Inflammatory macrophage treated with lipopolysaccharide for 4 hours (primary cell): ENCODE measurements around the gene KCNS3.
"Not testable (repeated sequence)": the region's sequence is repeated elsewhere in the genome, so short reads cannot be mapped to it uniquely, and the experiment has no call there.

Source experiments
- DNase-seq: peaks from one replicate; pipeline ENCODE4 v3.0.0-alpha.2; 2020

The KCNS3 gene

DNA sequence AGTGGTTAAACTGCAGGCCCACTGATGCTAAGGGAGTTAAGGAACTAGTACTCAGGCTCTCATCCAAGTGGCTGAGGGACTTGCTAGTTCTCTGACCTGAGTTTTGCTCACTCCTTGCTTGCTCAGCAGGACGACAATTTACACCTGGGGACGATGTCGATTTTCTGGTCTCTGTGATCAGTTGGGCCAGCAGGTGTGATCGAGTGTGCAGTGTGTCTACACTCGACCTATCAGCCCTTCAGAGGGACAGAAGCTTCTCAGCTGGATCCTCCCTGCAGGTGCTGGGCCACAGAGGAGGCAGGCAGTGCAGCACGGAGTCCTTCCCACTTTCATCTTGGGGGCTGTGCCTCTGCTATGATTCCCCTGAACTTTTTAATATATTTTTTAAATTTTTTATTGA is 71.5 kb downstream of the KCNS3 start:
- no peak for DNase-seq

DNA sequence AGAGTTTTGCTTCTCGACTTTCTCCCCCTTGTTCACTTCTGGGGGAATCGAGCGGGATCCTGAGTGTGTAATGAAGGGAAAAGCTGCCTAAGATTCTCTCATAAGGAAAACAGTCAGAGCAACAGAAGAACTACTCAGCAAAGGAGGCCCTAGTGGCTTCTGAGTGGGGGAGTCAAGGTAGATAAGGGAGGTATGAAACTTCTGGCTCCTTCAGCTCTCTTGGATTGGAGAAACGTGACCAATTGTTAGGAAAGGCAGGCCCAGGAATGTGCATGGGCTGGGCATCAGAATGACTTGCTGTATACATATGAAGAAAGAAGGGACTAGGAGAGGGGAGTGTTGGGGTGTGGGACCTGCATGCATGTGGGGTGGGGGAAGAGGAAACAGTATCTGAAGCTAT is 73.1 kb downstream of the KCNS3 start:
- DNase-seq, result no peak

DNA sequence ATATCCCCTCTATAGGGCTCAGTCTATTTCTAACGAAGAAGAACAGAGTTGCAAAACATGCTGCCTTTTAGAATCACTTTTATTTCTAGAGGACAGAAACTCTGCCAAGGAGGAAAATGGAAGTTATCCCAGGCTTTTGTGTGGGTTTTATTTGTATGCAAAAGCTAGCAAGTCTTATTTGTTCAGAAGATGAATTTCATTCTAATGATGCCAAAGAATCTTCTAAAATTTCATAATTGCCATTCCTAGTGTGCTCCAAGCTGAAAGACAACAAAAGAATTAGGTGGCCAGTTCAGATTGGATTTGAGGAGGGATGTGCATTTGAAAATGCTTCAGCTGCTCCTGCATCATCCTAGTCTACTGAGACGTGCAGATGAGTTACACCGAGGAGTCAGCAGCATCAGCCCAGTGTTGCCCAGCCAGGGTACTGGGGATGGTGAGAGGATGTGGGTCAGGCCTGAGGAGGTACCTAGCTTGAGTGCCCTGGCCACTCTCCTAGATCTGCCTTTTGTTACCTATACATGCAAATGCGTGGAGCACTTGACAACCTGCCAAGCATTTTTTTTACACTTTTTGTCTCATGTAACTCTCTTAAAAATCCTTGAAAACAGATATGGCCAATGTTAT is 80.1 kb downstream of the KCNS3 start:
- DNase-seq, result no peak

DNA sequence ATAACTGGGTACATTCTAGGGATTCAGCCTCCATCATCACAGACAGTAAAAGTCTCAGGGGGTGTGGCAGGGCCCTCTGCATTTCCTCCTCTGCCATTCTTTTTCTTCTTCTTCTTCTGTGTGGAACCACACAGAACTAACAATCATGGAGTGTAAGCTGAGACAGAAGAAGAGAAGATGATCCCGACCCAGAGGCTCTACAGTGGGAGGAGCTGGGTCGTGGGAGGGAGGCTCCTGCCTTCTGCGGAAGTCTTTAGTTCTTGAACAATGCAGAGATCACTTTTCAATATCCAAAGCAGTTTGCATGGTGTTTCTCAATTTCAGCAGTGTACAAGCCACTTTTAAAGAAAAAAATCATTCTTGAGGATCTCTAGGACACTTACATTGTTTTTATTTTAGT is 80.9 kb downstream of the KCNS3 start:
- no peak for DNase-seq

DNA sequence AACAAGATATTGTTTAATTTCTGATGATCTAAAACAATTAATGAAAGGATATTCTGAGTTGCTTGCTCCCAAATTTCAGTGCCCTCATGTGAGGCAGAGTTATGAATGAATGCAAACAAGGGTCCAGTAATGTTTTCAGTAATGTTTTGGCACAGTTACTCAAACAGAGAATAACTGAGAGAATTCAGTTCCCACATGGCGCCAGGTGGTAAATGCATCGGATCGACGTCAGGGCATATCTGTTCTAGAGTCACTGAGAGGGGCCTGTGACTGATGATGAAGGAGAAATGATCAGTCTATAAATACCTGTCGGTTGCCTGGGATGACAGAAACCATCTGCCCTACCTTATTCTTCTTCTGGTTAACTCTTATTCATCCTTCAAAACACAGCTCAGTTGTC is 81.4 kb downstream of the KCNS3 start:
- DNase-seq, result no peak

DNA sequence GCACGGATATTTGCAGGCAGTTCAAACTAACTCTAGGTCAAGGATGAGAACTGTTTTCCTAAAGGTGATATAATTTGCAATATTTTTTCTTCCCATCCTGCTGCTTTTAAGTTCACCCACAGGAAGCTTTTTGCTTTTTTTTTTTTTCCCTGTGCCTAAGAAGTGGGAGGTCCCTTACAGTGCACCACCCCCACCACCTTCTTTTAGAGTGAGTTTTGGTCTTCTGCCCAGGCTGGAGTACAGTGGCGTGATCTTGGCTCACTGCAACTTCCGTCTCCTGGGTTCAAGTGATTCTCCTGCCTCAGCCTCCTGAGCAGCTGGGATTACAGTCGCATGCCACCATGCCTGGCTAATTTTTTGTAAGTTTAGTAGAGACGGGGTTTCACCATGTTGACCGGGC is 82.5 kb downstream of the KCNS3 start:
- DNase-seq, result no peak

DNA sequence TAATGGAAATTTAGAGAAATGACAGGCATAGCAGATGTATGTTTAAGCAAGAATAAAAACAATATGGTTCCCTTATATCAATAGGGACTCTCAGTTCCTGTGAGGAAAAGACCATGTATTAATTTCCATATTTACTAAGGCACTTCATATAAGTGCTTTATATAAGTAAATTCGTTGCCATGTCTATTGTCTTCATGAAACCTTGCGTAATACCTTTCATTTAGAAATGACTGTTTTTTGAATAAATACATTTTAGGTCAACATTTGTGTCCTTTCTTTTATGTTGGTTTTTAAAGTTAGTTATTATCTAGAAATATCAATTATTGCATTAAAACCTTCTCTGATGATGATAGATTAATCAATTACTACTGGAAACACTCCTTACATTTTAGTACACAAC is 83.3 kb downstream of the KCNS3 start:
- no peak for DNase-seq

DNA sequence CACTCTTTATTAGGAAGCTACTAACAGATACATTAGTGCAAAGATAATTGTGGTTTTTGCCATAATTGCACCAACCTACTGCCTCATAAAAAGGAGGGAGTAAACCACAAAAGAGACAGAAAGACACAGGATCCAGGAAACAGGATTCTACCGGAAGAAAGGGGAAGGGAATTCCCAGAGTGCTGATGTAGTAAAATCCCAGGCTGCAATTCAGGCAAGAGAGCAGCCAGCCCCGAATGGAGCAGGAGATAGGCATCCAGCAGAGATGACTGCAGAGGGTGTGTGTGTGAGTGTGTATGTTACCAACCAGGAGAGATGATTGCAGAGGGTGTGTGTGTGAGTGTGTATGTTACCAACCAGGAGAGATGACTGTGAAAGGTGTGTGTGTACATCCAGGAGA is 84.4 kb downstream of the KCNS3 start:
- DNase-seq, result no peak

DNA sequence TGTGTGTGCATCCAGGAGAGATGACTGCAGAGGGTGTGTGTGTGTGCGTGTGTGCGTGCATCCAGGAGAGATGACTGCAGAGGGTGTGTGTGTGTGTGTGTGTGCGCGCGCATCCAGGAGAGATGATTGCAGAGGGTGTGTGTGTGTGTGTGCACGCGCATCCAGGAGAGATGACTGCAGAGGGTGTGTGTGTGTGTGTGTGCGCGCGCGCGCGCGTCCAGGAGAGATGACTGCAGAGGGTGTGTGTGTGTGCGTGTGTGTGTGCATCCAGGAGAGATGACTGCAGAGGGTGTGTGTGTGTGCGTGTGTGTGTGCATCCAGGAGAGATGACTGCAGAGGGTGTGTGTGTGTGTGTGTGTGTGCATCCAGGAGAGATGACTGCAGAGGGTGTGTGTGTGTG is 85.1 kb downstream of the KCNS3 start:
- not testable (repeated sequence) for DNase-seq

DNA sequence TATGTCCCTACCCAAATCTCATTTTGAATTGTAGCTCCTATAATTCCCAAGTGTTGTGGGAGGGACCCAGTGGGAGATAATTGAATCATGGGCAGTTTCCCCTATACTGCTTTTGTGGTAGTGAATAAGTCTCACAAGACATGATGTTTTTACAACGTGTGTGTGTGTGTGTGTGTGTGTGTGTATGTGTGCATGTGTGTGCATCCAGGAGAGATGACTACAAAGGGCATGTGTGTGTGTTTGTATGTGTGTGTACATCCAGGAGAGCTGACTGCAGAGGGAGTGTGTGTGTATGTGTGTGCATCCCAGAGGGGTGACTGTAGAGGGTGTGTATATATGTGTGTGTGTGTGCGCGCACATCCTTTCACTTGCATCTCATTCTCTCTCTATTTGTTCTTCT is 86.7 kb downstream of the KCNS3 start:
- no peak for DNase-seq

DNA sequence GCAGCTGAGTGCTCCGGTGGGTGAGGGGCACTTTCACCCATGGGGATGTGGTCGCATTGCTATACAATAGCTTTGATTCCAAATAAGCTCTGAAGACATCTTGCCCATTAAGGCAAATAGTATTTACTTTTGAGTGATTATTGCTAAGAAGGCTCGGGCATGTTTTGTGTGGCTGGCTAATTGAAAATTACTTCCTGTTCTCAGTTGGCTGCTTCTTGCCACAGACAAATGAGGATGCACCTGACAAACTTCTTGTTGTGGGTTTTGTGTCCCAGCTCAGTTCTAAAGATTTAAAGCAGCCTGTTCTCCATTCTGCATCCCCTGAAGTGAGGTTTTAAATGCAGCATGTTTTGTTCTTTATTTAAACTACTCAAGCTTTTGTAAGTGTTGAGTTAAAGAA is 88.3 kb downstream of the KCNS3 start:
- no peak for DNase-seq

DNA sequence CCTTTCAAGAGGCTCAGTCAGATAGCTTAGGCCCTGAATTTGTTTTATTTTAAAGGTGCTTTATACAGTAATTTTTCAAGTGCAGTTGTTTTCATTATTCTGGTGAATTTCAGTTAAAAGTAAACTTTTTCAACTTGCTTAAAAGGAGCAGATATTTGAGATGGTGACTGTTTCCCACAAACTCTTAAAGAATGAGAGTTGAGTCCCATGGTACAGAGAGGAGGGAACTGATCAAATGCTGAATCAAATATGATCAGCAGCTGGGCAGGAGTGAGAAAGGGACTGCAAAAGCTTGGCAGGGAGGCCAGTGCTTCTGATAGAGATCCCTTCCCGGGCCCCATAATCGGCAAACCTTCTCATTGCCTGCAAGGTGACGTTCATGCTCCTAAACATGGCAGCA is 91.2 kb downstream of the KCNS3 start:
- no peak for DNase-seq

DNA sequence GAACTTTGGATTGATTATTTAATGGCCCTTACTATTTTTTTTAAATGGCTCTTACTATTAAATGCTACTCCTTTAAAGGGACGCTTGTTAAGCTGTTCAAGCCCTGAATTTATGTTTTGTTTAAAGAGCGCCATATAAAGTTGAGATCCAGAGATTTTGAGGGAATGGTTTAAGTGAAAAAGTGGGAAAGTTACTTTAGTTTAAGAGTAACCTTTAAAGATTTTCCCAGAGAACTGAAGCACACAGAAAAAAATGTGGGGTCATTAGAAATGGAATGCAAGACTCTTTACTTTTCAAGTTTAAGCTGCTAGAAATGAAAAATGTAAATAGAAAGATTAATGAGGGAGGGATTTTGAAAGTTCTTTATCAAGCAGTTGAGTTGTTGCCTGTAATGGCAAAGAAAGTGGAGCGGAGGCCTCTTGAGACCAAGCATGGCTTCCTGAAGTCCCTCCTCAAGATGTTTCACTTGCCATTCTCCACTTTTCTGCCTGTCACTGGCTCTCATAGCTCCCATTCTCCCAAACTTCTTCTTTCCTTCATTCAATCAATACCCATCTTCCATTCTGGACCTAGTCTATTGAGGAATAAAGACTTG is 93.2 kb downstream of the KCNS3 start:
- no peak for DNase-seq

DNA sequence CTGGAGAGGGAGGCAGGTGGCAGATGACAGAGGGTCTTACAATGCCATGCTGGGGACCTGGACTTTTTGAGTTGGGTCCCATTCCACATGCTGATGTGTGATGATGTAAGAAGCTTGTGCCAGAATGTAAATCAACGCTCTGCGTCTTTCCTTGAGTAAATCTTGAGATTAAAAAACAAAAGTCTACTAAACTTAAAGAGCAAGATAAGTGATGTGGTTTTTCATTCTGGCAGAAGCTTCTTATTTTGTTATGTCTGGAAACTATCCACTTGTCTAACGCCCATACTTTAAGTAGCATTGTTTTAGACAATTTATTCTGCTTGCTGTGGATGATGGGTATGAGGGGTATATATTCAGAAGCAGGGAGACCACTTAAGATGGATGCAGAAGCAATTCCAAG is 94.5 kb downstream of the KCNS3 start:
- no peak for DNase-seq

DNA sequence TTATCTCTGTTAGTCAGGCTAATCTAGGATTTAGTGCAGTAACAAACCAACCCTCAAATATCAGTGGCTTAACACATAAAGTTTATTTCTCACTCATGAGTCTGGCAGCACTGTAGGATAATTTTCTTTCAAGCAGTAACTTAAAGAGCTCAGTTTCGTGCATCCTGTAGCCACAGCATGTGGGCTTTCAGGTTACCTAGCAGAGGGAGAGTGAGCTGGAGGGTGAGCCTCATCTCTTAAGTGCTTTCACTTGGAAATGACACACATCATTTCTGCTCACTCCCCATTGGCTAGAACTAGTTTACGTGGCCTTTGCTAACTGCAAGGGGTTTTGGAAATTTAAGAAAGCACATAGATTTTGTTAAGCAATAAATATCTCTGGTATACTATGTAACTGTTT is 96.9 kb downstream of the KCNS3 start:
- DNase-seq, result no peak

DNA sequence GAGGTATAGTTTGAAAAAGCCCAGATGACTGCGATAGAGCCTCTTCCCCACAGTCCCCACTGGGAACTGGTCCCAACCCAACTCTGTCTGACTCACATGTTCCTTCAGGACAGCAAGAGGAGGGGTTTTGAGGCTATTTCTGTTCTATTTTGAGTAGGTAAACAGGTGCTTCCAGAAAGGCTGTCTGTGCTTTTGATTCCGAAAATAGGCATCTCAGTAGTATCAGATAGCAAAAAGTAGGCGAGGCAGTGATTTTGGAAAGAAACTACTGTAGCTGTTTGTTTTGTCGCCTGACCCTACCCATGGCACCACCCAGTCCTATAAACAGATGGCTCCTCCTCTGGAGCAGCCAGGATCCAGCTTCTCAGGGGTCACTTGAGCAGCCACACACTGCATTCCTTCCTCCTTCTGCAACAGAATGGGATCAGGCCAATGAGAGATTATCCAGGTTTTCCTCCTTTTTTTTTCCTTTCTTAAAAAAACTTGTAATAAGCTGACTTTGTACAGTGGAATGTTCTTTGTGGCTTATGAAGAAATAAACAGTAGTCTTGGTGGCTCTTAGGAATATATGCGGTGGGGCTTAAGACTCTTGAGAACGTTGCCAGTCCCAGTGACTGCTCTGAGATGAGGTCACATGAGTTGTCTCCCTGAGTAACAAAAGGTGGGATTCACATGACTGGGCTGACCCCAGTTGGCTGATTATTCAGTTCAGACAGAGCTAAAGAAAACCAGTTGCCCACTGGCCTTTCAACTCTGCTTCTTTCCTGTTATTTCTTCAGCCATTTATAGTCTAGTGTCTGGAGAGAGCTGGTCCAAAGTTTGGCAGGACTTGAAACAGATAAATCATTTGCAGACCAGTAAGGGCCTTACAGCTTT is 98.6 kb downstream of the KCNS3 start:
- DNase-seq, result no peak

DNA sequence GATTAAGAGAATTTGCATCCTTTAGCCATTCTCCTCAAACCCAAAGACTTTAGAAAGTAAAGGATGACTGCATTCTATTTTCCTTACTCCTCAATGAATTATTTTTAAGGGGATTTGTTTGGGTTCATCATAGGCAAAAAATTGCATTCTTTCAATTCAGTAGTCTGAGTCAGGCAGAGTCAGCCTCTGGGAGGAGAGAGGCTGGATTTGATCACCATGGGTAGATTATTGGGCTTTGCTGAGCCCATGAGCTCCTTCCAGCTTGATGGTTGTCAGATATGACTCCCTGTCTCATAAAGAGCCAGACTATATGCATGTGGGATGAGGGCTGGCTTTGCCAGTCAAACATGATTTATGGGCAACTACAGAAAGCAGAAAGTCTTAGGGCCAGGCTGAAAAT is 101.2 kb downstream of the KCNS3 start:
- DNase-seq, result no peak

DNA sequence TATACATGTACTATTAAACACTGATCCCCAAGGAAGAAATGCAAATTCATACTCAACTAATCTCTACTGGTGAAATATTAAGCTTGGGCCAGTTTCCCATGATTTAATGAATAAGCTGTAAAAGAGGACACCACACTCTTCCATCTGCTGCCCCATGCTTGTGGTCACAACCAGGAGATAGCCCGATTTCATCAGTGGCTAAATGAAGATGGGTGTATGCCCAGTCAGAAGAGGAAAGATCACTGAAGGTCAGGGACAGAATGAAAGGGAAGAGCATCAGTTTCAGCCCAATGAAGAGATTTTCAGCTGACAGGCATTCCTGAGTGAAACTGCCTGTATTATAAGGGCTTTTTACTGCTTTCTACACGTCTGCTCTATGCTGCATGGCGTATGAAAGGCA is 103.5 kb downstream of the KCNS3 start:
- DNase-seq, result no peak
